HEK293 (cell line): ENCODE measurements around the gene NLRP1.

Experiments used
- CTCF ChIA-PET: fragments of 350-600 bp; formaldehyde crosslinking; extraction: SDS; loops from one replicate; lab custom pipeline; 2021; ENCODE audit warnings: antibody characterized with exemption; lab: Yijun Ruan, JAX
- POLR2A ChIA-PET: fragments of 300-600 bp; formaldehyde crosslinking; extraction: SDS; loops from one replicate; lab custom pipeline; 2020; ENCODE audit warnings: antibody characterized with exemption, inconsistent platforms; lab: Yijun Ruan, JAX
- H3K27ac ChIP-seq: fragments of 200-500 bp; sonication (Bioruptor generic); 2 replicates; pipeline ENCODE4 v1.5.1; 2014; ENCODE audit warnings: low read depth, low read length, control low read depth, inconsistent platforms; ENCODE audit errors: extremely low read depth
- H3K36me3 ChIP-seq, 2 experiments: fragments of 200-500 bp in 1 of 2; sonication (Bioruptor generic) in 1 of 2; 1 replicate in 1 of 2; 2 replicates in 1 of 2; pipeline ENCODE4 v1.5.1; 2014 to 2017; ENCODE audit warnings: inconsistent platforms in 2 of 2, low read length in 2 of 2; ENCODE audit not compliant: control insufficient read depth in 2 of 2, insufficient read depth in 1 of 2
- H3K4me1 ChIP-seq: fragments of 200-500 bp; sonication (Bioruptor generic); 2 replicates; pipeline ENCODE4 v1.5.1; 2014; ENCODE audit warnings: mild to moderate bottlenecking, low read length, inconsistent platforms; ENCODE audit not compliant: control insufficient read depth, insufficient read depth
- H3K4me3 ChIP-seq: 2 replicates; pipeline ENCODE4 v1.5.1; 2011; ENCODE audit warnings: low read depth, mild to moderate bottlenecking, control low read depth, low read length, moderate library complexity
- H3K9me3 ChIP-seq: fragments of 200-500 bp; sonication (Bioruptor generic); 2 replicates; pipeline ENCODE4 v1.5.1; 2014; ENCODE audit warnings: low read depth, low read length, inconsistent platforms; ENCODE audit not compliant: control insufficient read depth, insufficient read depth
- GLIS1 ChIP-seq: fragments of 450-650 bp; formaldehyde crosslinking; IDR thresholded peaks from 2 replicates; pipeline ENCODE4 v1.5.1; 2016; ENCODE audit warnings: missing biosample characterization, missing genetic modification characterization
- GLIS2 ChIP-seq: fragments of 450-650 bp; formaldehyde crosslinking; IDR thresholded peaks from 2 replicates; pipeline ENCODE4 v1.5.1; 2016; ENCODE audit warnings: missing biosample characterization, missing genetic modification characterization
- HOXC10 ChIP-seq: sonication (generic); formaldehyde crosslinking; IDR thresholded peaks from 2 replicates; pipeline ENCODE4 v1.8.1; 2023; ENCODE audit warnings: mild to moderate bottlenecking, missing genetic modification reagents
- KLF9 ChIP-seq: fragments of 450-650 bp; formaldehyde crosslinking; IDR thresholded peaks from 2 replicates; pipeline ENCODE4 v1.5.1; 2016; ENCODE audit warnings: missing biosample characterization, missing genetic modification characterization, low read depth
- MEIS1 ChIP-seq: sonication (generic); formaldehyde crosslinking; IDR thresholded peaks from 2 replicates; pipeline ENCODE4 v1.8.1; 2022; ENCODE audit warnings: missing genetic modification reagents, mild to moderate bottlenecking, borderline replicate concordance
- MZF1 ChIP-seq: fragments of 450-650 bp; formaldehyde crosslinking; IDR thresholded peaks from 2 replicates; pipeline ENCODE4 v1.5.1; 2017; ENCODE audit warnings: missing biosample characterization, missing genetic modification characterization, borderline replicate concordance
- SCRT2 ChIP-seq: fragments of 450-650 bp; formaldehyde crosslinking; IDR thresholded peaks from 2 replicates; pipeline ENCODE4 v1.5.1; 2016; ENCODE audit warnings: missing biosample characterization, missing genetic modification characterization
- SETDB1 ChIP-seq: IDR thresholded peaks from one replicate; pipeline ENCODE4 v1.6.1; 2017; ENCODE audit warnings: mild to moderate bottlenecking, low read length, moderate library complexity, mixed read lengths; ENCODE audit not compliant: insufficient read length
- SP2 ChIP-seq: fragments of 450-650 bp; formaldehyde crosslinking; IDR thresholded peaks from 2 replicates; pipeline ENCODE4 v1.5.1; 2016; ENCODE audit warnings: missing biosample characterization, missing genetic modification characterization
- YY2 ChIP-seq: fragments of 450-650 bp; formaldehyde crosslinking; IDR thresholded peaks from 2 replicates; pipeline ENCODE4 v1.5.1; 2016; ENCODE audit warnings: missing biosample characterization, missing genetic modification characterization
- ZBTB17 ChIP-seq: fragments of 450-650 bp; formaldehyde crosslinking; IDR thresholded peaks from 2 replicates; pipeline ENCODE4 v1.5.1; 2016; ENCODE audit warnings: missing biosample characterization, missing genetic modification characterization
- ZBTB48 ChIP-seq: fragments of 450-650 bp; formaldehyde crosslinking; IDR thresholded peaks from 2 replicates; pipeline ENCODE4 v1.5.1; 2016; ENCODE audit warnings: missing biosample characterization, missing genetic modification characterization
- ZEB2 ChIP-seq: fragments of 450-650 bp; formaldehyde crosslinking; IDR thresholded peaks from 2 replicates; pipeline ENCODE4 v1.5.1; 2016; ENCODE audit warnings: missing biosample characterization, missing genetic modification characterization
- ZFHX2 ChIP-seq: fragments of 450-650 bp; formaldehyde crosslinking; conservative IDR thresholded peaks from 2 replicates; pipeline ENCODE4 v1.5.1; 2016; ENCODE audit warnings: missing biosample characterization, missing genetic modification characterization
- ZFP3 ChIP-seq: fragments of 450-650 bp; formaldehyde crosslinking; IDR thresholded peaks from 2 replicates; pipeline ENCODE4 v1.5.1; 2016; ENCODE audit warnings: low read depth, missing biosample characterization, missing genetic modification characterization
- ZFP37 ChIP-seq: fragments of 450-650 bp; formaldehyde crosslinking; IDR thresholded peaks from 2 replicates; pipeline ENCODE4 v1.5.1; 2016; ENCODE audit warnings: missing biosample characterization, missing genetic modification characterization
- ZNF133 ChIP-seq: fragments of 450-650 bp; formaldehyde crosslinking; IDR thresholded peaks from 2 replicates; pipeline ENCODE4 v1.5.1; 2016; ENCODE audit warnings: missing biosample characterization, missing genetic modification characterization
- ZNF140 ChIP-seq: fragments of 450-650 bp; formaldehyde crosslinking; IDR thresholded peaks from 2 replicates; pipeline ENCODE4 v1.5.1; 2016; ENCODE audit warnings: missing biosample characterization, missing genetic modification characterization
- ZNF19 ChIP-seq: fragments of 450-650 bp; formaldehyde crosslinking; IDR thresholded peaks from 2 replicates; pipeline ENCODE4; 2016; ENCODE audit warnings: missing biosample characterization, missing genetic modification characterization, low read depth
- ZNF214 ChIP-seq: fragments of 450-650 bp; formaldehyde crosslinking; IDR thresholded peaks from 2 replicates; pipeline ENCODE4 v1.5.1; 2017; ENCODE audit warnings: missing biosample characterization, mild to moderate bottlenecking, missing genetic modification characterization, borderline replicate concordance
- ZNF239 ChIP-seq: fragments of 450-650 bp; formaldehyde crosslinking; IDR thresholded peaks from 2 replicates; pipeline ENCODE4 v1.5.1; 2016; ENCODE audit warnings: missing biosample characterization, missing genetic modification characterization
- ZNF274 ChIP-seq, 2 experiments: fragments of 200-500 bp in 1 of 2; fragments of 450-650 bp in 1 of 2; sonication (Bioruptor generic) in 1 of 2; formaldehyde crosslinking in 1 of 2; IDR thresholded peaks; 2 replicates each; pipeline versions ENCODE4 v1.5.1 to v1.6.1; 2014 to 2016; ENCODE audit warnings: borderline replicate concordance in 1 of 2, inconsistent platforms in 1 of 2, low read length in 1 of 2, missing biosample characterization in 1 of 2, missing genetic modification characterization in 1 of 2
- ZNF292 ChIP-seq: fragments of 450-650 bp; formaldehyde crosslinking; IDR thresholded peaks from 2 replicates; pipeline ENCODE4 v1.5.1; 2016; ENCODE audit warnings: low read depth, missing biosample characterization, missing genetic modification characterization, borderline replicate concordance
- ZNF335 ChIP-seq: fragments of 450-650 bp; formaldehyde crosslinking; conservative IDR thresholded peaks from 2 replicates; pipeline ENCODE4 v1.5.1; 2016; ENCODE audit warnings: missing biosample characterization, missing genetic modification characterization
- ZNF341 ChIP-seq: fragments of 450-650 bp; formaldehyde crosslinking; IDR thresholded peaks from 2 replicates; pipeline ENCODE4; 2016; ENCODE audit warnings: low read depth, missing biosample characterization, missing genetic modification characterization
- ZNF354C ChIP-seq: fragments of 450-650 bp; formaldehyde crosslinking; IDR thresholded peaks from 2 replicates; pipeline ENCODE4 v1.5.1; 2016; ENCODE audit warnings: missing biosample characterization, missing genetic modification characterization, low read depth, borderline replicate concordance
- ZNF449 ChIP-seq: fragments of 450-650 bp; formaldehyde crosslinking; IDR thresholded peaks from 2 replicates; pipeline ENCODE4 v1.5.1; 2017; ENCODE audit warnings: missing biosample characterization, mild to moderate bottlenecking, missing genetic modification characterization, moderate library complexity
- ZNF473 ChIP-seq: fragments of 450-650 bp; formaldehyde crosslinking; IDR thresholded peaks from 2 replicates; pipeline ENCODE4 v1.5.1; 2017; ENCODE audit warnings: missing biosample characterization, missing genetic modification characterization
- ZNF514 ChIP-seq: fragments of 450-650 bp; formaldehyde crosslinking; IDR thresholded peaks from 2 replicates; pipeline ENCODE4 v1.5.1; 2016; ENCODE audit warnings: missing biosample characterization, missing genetic modification characterization
- ZNF560 ChIP-seq: fragments of 450-650 bp; formaldehyde crosslinking; IDR thresholded peaks from 2 replicates; pipeline ENCODE4 v1.5.1; 2017; ENCODE audit warnings: missing biosample characterization, missing genetic modification characterization, borderline replicate concordance
- ZNF571 ChIP-seq: fragments of 450-650 bp; formaldehyde crosslinking; IDR thresholded peaks from 2 replicates; pipeline ENCODE4 v1.5.0; 2017; ENCODE audit warnings: missing biosample characterization, missing genetic modification characterization
- ZNF645 ChIP-seq: fragments of 450-650 bp; formaldehyde crosslinking; IDR thresholded peaks from 2 replicates; pipeline ENCODE4; 2016; ENCODE audit warnings: missing biosample characterization, missing genetic modification characterization
- ZNF654 ChIP-seq: fragments of 450-650 bp; formaldehyde crosslinking; IDR thresholded peaks from 2 replicates; pipeline ENCODE4 v1.5.1; 2016; ENCODE audit warnings: low read depth, missing biosample characterization, missing genetic modification characterization
- ZNF658 ChIP-seq: fragments of 450-650 bp; formaldehyde crosslinking; IDR thresholded peaks from 2 replicates; pipeline ENCODE4; 2016; ENCODE audit warnings: missing biosample characterization, missing genetic modification characterization
- ZNF660 ChIP-seq: fragments of 450-650 bp; IDR thresholded peaks from 2 replicates; pipeline ENCODE4 v1.5.1; 2018; ENCODE audit warnings: missing biosample characterization, mild to moderate bottlenecking, missing genetic modification characterization
- ZNF830 ChIP-seq: fragments of 450-650 bp; IDR thresholded peaks from 2 replicates; pipeline ENCODE4 v1.5.0; 2018; ENCODE audit warnings: missing biosample characterization, missing genetic modification characterization, low read depth, mild to moderate bottlenecking, moderate library complexity
- TF ChIP-seq, protein P1 (sequence below): fragments of 450-650 bp; formaldehyde crosslinking; IDR thresholded peaks from 2 replicates; pipeline ENCODE4 v1.5.1; 2016; ENCODE audit warnings: missing biosample characterization, missing genetic modification characterization

NLRP1 gene

DNA sequence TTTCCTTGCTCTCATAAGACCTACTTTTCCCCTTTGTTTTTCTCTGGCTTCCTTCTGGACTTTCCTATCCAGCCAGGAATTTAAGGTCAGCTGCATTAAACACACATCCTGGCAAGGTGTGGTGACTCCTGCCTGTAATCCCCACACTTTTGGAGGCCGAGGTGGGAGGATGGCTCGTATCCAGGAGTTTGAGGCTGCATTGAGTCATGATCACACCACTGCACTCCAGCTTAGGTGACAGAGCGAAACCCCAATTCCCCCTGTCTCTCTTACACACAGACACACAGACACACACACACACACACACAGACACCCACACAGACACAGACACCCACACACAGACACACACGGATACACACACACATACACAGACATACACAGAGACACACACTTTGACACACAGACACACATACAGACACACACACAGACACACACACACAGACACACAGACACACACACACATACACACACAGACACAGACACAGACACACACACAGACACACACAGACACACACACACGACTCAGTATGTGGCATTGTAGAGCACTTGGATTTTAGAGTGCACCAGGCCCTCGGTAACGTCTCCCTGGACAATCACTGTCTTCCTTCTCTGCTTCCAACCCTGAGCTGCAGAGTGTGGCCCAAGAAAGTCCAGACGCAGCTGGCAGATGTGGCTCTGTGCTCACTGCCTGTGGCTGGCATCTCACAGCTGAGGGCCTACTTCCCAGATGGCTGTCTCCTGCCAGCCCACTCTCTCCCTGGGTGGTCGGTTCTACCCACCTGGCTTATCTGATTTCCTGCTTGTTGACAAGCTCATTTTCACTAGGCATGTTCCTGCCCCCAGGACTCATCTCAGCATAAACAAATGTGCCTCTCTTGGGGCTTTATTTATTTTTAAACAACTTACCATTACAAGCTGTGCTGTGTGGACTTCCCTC, 39.0 kb downstream of the NLRP1 start:
- Histone ChIP-seq H3K36me3 (no peaks in the 10 kb centered on the region), H3K4me1 (no peaks in the 10 kb centered on the region), H3K27ac (no peak overlapping the region), H3K9me3 (no peaks in the 10 kb centered on the region), H3K4me3 (no peak overlapping the region)
- POLR2A ChIA-PET, result no interaction called here
- CTCF ChIA-PET, result interaction anchor here (0.6 to 0.9 kb wide), 3 partner anchors 14 to 157 kb away, joined by 3 to 5 read pairs (median 3); no protein-coding TSS in a partner anchor
- no peak for TF ChIP-seq SP2
- no peak for TF ChIP-seq ZNF292 (tag by site-specific recombination)
- TF ChIP-seq ZNF214 (tag by site-specific recombination), result no peak
- no peak for TF ChIP-seq ZNF354C (tag by site-specific recombination)
- TF ChIP-seq ZNF654 (tag by site-specific recombination), result no peak
- TF ChIP-seq ZFP37 (tag by site-specific recombination), result no peak
- no peak for TF ChIP-seq ZNF449 (tag by site-specific recombination)
- no peak; the same call in 1 of the 2 replicates for TF ChIP-seq ZNF473
- TF ChIP-seq SCRT2 (tag by site-specific recombination), result no peak
- no peak for TF ChIP-seq MEIS1 (CRISPR knock-in tag)
- TF ChIP-seq KLF9 (tag by site-specific recombination), result no peak
- no peak for TF ChIP-seq ZNF341 (tag by site-specific recombination)
- no peak for TF ChIP-seq YY2 (tag by site-specific recombination)
- no peak for TF ChIP-seq ZNF560 (tag by site-specific recombination)
- no peak for TF ChIP-seq ZNF830 (tag by site-specific recombination)
- no peak for TF ChIP-seq ZEB2 (tag by site-specific recombination)
- TF ChIP-seq ZBTB17 (tag by site-specific recombination), result peak; percentile 33; the same call in 1 of the 2 replicates
- TF ChIP-seq GLIS1, result peak; percentile 60
- no peak for TF ChIP-seq MZF1 (tag by site-specific recombination)
- TF ChIP-seq SETDB1, result no peak
- TF ChIP-seq ZNF645 (tag by site-specific recombination), result no peak
- TF ChIP-seq ZNF239 (tag by site-specific recombination), result peak; percentile 33; the same call in 1 of the 2 replicates
- TF ChIP-seq ZNF335 (tag by site-specific recombination), result no peak
- no peak for TF ChIP-seq ZNF514 (tag by site-specific recombination)
- TF ChIP-seq ZNF140 (tag by site-specific recombination), result no peak
- no peak for TF ChIP-seq ZNF19 (tag by site-specific recombination)
- no peak for TF ChIP-seq ZNF660 (tag by site-specific recombination)
- peak; percentile 38; the same call in 1 of the 2 replicates for TF ChIP-seq ZNF658 (tag by site-specific recombination)
- TF ChIP-seq GLIS2 (tag by site-specific recombination), result no peak
- no peak for TF ChIP-seq ZNF133 (tag by site-specific recombination)
- TF ChIP-seq ZBTB48 (tag by site-specific recombination), result no peak
- no peak for TF ChIP-seq ZNF274 (IDR thresholded peaks at IDR 0.05; ENCODE audit: low read length)
- 0 out of 2 replicates have a peak, but pooled peaks have one; percentile 39 for TF ChIP-seq ZNF274 (tag by site-specific recombination; IDR thresholded peaks at IDR 0.05; ENCODE audit: borderline replicate concordance)
- TF ChIP-seq ZNF571 (tag by site-specific recombination), result 0 out of 2 replicates have a peak, but pooled peaks have one; percentile 69
- TF ChIP-seq ZFP3, result no peak
- TF ChIP-seq ZFHX2 (tag by site-specific recombination), result peak; percentile 97
- TF ChIP-seq, protein P1, sequence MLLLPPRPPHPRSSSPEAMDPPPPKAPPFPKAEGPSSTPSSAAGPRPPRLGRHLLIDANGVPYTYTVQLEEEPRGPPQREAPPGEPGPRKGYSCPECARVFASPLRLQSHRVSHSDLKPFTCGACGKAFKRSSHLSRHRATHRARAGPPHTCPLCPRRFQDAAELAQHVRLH (tag by site-specific recombination), result no peak
- no peak for TF ChIP-seq HOXC10 (CRISPR knock-in tag)
